Fibroblast of villous mesenchyme (primary cell): ENCODE results near the gene TREX2. TPM values are rescaled to one million over a fixed set of nuclear protein-coding genes. Genes with fewer than 3 reads are reported as not detected.

Experiments used
- DNase-seq: peaks from one replicate; pipeline ENCODE4 v3.0.0-alpha.2; 2010; ENCODE audit warnings: low read depth
- H3K4me3 ChIP-seq: 2 replicates; pipeline ENCODE4 v1.5.1; 2011; ENCODE audit warnings: low read depth, mild to moderate bottlenecking, low read length
- CTCF ChIP-seq: IDR thresholded peaks from 2 replicates; pipeline ENCODE4 v1.5.1; 2012; ENCODE audit warnings: low read depth, mild to moderate bottlenecking, low read length; ENCODE audit not compliant: insufficient read depth
- total RNA-seq: library from RNA; depleted of rRNA; stranded (reverse); fragments of >200 nt; gene quantifications from 2 replicates; pipeline ENCODE4 v1.2.3, GENCODE V29; 2012

The TREX2 gene
- total RNA-seq, 1 donor, result 3.0 TPM

GRCh38 chrX:153445106-153445855, 575 bp downstream of the TREX2 start:
- DNase-seq, result no peak
- TF ChIP-seq CTCF, result no peak

GRCh38 chrX:153444333-153445011, 1.4 kb downstream of the TREX2 start:
- no peak for TF ChIP-seq CTCF
- no peak overlapping the region for H3K4me3 ChIP-seq
- no peak for DNase-seq

More at GRCh38 chrX:153445106-153445855, 575 bp downstream of the TREX2 start:
- H3K4me3 ChIP-seq, result no peak overlapping the region

GRCh38 chrX:153443476-153444332, 2.2 kb downstream of the TREX2 start:
- no peak for TF ChIP-seq CTCF
- no peak for DNase-seq
- no peak overlapping the region for H3K4me3 ChIP-seq

- TF ChIP-seq CTCF, result no peak
Measured at GRCh38 chrX:153442463-153442862, 3.4 kb downstream of the TREX2 start.

GRCh38 chrX:153441981-153442380, 3.9 kb downstream of the TREX2 start:
- no peak for TF ChIP-seq CTCF
- DNase-seq, result no peak
- no peak overlapping the region for H3K4me3 ChIP-seq

More at GRCh38 chrX:153442463-153442862, 3.4 kb downstream of the TREX2 start:
- H3K4me3 ChIP-seq, result no peak overlapping the region
- DNase-seq, result no peak

GRCh38 chrX:153441296-153441695, 4.6 kb downstream of the TREX2 start:
- no peak for TF ChIP-seq CTCF
- H3K4me3 ChIP-seq, result no peak overlapping the region
- no peak for DNase-seq
